ENCODE results near the gene GRB2. TPM values are rescaled to one million over a fixed set of nuclear protein-coding genes. Genes with fewer than 3 reads are reported as not detected.
A peak's percentile ranks its signal among the peaks of the same experiment; 100 is the strongest.

GRB2 gene
- total and polyA plus RNA-seq, 2 of the 8 experiments (the other 6 are each of a cell fraction or from before 2014, with no cell fraction given) = 44.2 to 101 TPM

DNA sequence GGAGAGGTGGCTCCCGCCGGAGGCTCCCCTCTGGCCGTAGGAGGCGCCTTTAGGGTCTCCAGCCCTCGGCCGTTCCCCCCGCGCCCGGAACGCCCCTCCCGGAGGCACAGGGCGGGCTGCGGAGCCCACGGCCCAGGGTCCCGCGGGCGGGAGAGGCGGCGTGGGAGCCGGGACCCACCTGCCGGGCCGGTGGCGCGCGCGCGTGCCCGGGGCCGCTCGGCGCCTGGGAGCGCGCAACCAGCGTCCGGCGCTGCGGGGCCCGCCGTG is 134.6 kb downstream of the GRB2 start, which contains the start of gene MIF4GD:
Gene MIF4GD (minus strand): TSS at position 266 of the 267 bp plus-strand sequence. CDS start 1,036 bp downstream, outside the sequence.
- peak within 1 kb of the TSS; percentile 21; the same call in 1 of the 2 replicates for H3K27ac ChIP-seq (ENCODE audit: low read depth, low read length)
- no peak for FAIRE-seq
- H3K79me1 ChIP-seq (ENCODE audit: low read depth, low read length) = no peaks in the 10 kb centered on the region
- TF ChIP-seq PHF8 (conservative IDR thresholded peaks at IDR 0.05; ENCODE audit: low read depth, low read length) (peak; percentile 78), TAF7 (optimal IDR thresholded peaks at IDR 0.05; ENCODE audit: borderline replicate concordance, low read depth, low read length) (peak; percentile 69), NANOG (IDR thresholded peaks at IDR 0.05; ENCODE audit: insufficient read depth, low read depth, low read length, poor library complexity, severe bottlenecking) (no peak), CHD1 (IDR thresholded peaks at IDR 0.05; ENCODE audit: low read depth, low read length) (no peak), SP4 (IDR thresholded peaks at IDR 0.05; ENCODE audit: low read length) (no peak), RAD21 (IDR thresholded peaks at IDR 0.05 in 1 of 2, conservative IDR thresholded peaks at IDR 0.05 in 1 of 2; ENCODE audit: low read depth in 2 of 2, low read length in 2 of 2) (no peak), NRF1 (IDR thresholded peaks at IDR 0.05; ENCODE audit: low read depth, low read length) (no peak), RXRA (IDR thresholded peaks at IDR 0.05; ENCODE audit: insufficient read depth, low read depth, low read length) (no peak), JUN (IDR thresholded peaks at IDR 0.05; ENCODE audit: low read depth, low read length) (no peak), MAX (IDR thresholded peaks at IDR 0.05) (no peak), SAP30 (IDR thresholded peaks at IDR 0.05; ENCODE audit: insufficient read depth, insufficient replicate concordance, low read length) (no peak), RBBP5 (IDR thresholded peaks at IDR 0.05; ENCODE audit: borderline replicate concordance, low read depth, low read length) (peak; percentile 77; the same call in 1 of the 2 replicates), CEBPB (IDR thresholded peaks at IDR 0.05; ENCODE audit: low read depth, low read length) (no peak)

More for the DNA sequence above, 134.6 kb downstream of the GRB2 start, which contains the start of gene MIF4GD:
- Histone ChIP-seq H4K8ac (ENCODE audit: extremely low read depth, insufficient read depth, low read length) (peak within 1 kb of the TSS; percentile 88), H3K4ac (replicated peaks; ENCODE audit: insufficient read length, low read depth, low read length) (peak within 1 kb of the TSS; percentile 59), H4K20me1 (replicated peaks in 1 of 2; ENCODE audit: control insufficient read depth in 1 of 2, insufficient read depth in 2 of 2, low read length in 2 of 2) (peaks cover 4 to 7% of the 10 kb centered on the region in 2 experiments), H3K79me2 (ENCODE audit: control insufficient read depth in 1 of 2, insufficient read depth in 2 of 2, low read length in 2 of 2) (no peaks in the 10 kb centered on the region), H2AFZ (ENCODE audit: low read length) (peak within 1 kb of the TSS; percentile 43; the same call in 1 of the 2 replicates), H3K9me3 (ENCODE audit: insufficient read depth in 2 of 2, low read depth in 1 of 2, low read length in 1 of 2) (no peaks in the 10 kb centered on the region), H4K5ac (ENCODE audit: insufficient read length, low read depth, low read length) (peak within 1 kb of the TSS; percentile 61), H4K91ac (replicated peaks; ENCODE audit: insufficient read length, low read length) (no peak within 1 kb of the TSS), H3K14ac (ENCODE audit: insufficient read length) (peak within 1 kb of the TSS; percentile 67), H2AK5ac (ENCODE audit: low read depth, low read length) (no peak within 1 kb of the TSS), H3K27me3 (replicated peaks in 1 of 4; ENCODE audit: control insufficient read depth in 3 of 4, extremely low read depth in 1 of 4, insufficient read depth in 3 of 4, low read length in 3 of 4) (no peaks in the 10 kb centered on the region), H2BK15ac (ENCODE audit: low read length) (no peak within 1 kb of the TSS; the same call in 1 of the 2 replicates), H3K36me3 (ENCODE audit: control insufficient read depth in 2 of 4, insufficient read depth in 4 of 4, low read length in 3 of 4) (peaks cover 5 to 17% (median 10%) of the 10 kb centered on the region in 4 experiments), H2BK12ac (ENCODE audit: low read depth, low read length) (no peak within 1 kb of the TSS), H2BK5ac (ENCODE audit: low read depth, low read length) (peak within 1 kb of the TSS; percentile 63; the same call in 1 of the 2 replicates), H3K18ac (ENCODE audit: extremely low read depth, low read length) (peak within 1 kb of the TSS; percentile 93), H3K4me2 (ENCODE audit: insufficient read depth in 1 of 2, low read depth in 2 of 2, low read length in 2 of 2) (peak within 1 kb of the TSS; percentile 70 to 95), H3K23ac (ENCODE audit: insufficient read length) (no peak within 1 kb of the TSS), H2BK20ac (ENCODE audit: low read length) (no peak within 1 kb of the TSS), H3K4me1 (replicated peaks in 1 of 4; ENCODE audit: control insufficient read depth in 3 of 4, insufficient read depth in 4 of 4, low read length in 3 of 4) (peaks cover 0 to 9% (median 7%) of the 10 kb centered on the region in 4 experiments; a peak in 4 of 7 replicates), H3K23me2 (ENCODE audit: low read depth, low read length) (peaks cover 15% of the 10 kb centered on the region), H3K4me3 (ENCODE audit: extremely low read depth in 1 of 4, insufficient read depth in 2 of 4, low read depth in 3 of 4, low read length in 4 of 4) (peak within 1 kb of the TSS; percentile 84 to 91 (median 87)), H3K9ac (replicated peaks in 1 of 4; ENCODE audit: extremely low read depth in 1 of 4, low read depth in 3 of 4, low read length in 3 of 4) (peak within 1 kb of the TSS; percentile 25 to 90 (median 61); a peak in 6 of 7 replicates), H2BK120ac (replicated peaks; ENCODE audit: low read depth, low read length) (no peak within 1 kb of the TSS), H3K56ac (replicated peaks; ENCODE audit: insufficient read length, low read depth, low read length) (peak within 1 kb of the TSS; percentile 46)
- 0% methylated on average over 2 of the region's 39 CpGs; no CpG with 5 or more reads in 1 of the 2 experiments for WGBS, 2 experiments (ENCODE audit: extremely low coverage in 1 of 2, insufficient coverage in 1 of 2, insufficient read length in 1 of 2, insufficient replicate concordance in 2 of 2, low coverage in 1 of 2, low lambda C conversion rate in 2 of 2, missing lambda C conversion rate in 1 of 2)
- DNase-seq (ENCODE audit: low read depth in 1 of 2, low spot score in 2 of 2) = no peak
- CTCF ChIA-PET (ENCODE audit: partially characterized antibody) = interaction anchor here (0.6 to 21.2 kb wide), 48 partner anchors 9 to 635 kb away, joined by 3 to 369 read pairs (median 4); partner anchors contain the start of genes GGA3, GRB2, MRPS7 and NT5C
- POLR2A ChIA-PET (ENCODE audit: partially characterized antibody) = interaction anchor here (0.6 to 6.7 kb wide), 20 partner anchors 9 to 1312 kb away, joined by 3 to 62 read pairs (median 4); partner anchors contain the start of genes GGA3, GRB2, MRPS7 and SLC25A19

Data from H1 (cell line).